Activated T-helper 1 cell treated with anti-CD3 and anti-CD28 coated beads, Interleukin-2, amount 50 U/mL, for 16 hours (primary cell): ENCODE data around the gene MYCN.
"Not testable (repeated sequence)": the region's sequence is repeated elsewhere in the genome, so short reads cannot be mapped to it uniquely, and the experiment has no call there.

Experiments
- DNase-seq, 2 donors: peaks; one replicate each; pipeline ENCODE4 v3.0.0-alpha.2; 2020; ENCODE audit warnings: low read depth in 1 of 2, low spot score in 1 of 2

The MYCN gene

GRCh38 chr2:15939854-15940660 lies at the start of gene MYCN:
Gene MYCN (plus strand): TSS chr2:15940550. CDS start chr2:15942065, 1,515 bp downstream.
- DNase-seq, result no peak

GRCh38 chr2:15890936-15891905 lies 49.1 kb upstream of the MYCN start:
- no peak for DNase-seq

DNA sequence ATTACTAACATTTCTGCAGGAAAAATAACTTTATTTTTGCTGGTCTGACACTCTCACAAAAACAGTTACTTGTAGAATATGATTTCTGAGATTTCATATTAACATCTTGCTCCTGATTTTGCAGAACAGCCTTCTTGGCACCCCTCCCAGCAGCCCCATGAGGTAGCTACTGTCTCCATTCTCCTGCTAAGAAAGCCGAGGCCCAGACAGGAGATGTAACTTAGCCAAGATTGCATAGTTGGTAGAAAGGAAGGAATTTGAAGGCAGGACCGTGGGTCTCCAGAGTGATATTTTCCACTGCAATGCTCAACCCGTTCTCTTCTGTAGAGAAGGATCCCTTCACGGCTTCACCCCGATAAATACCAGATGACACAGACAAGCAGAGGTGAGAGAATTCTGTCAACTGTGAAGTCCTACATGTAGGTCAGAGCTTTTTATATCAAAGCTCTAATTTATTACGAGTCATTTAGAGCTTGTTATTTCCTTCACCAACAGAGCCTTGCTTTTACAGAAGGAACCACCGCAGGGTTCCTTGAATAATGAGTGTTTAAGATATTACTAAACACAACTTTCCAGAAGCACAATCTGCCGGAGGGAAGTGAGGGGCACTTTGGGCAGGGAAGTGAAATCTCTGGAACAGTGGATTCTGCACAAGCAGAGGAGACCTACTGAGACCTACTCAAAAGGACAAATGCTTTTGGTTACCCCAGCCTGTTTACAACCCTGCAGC lies 48.0 kb upstream of the MYCN start:
- DNase-seq, result no peak

- no peak for DNase-seq
Measured at GRCh38 chr2:15893085-15893484, 47.3 kb upstream of the MYCN start.

DNA sequence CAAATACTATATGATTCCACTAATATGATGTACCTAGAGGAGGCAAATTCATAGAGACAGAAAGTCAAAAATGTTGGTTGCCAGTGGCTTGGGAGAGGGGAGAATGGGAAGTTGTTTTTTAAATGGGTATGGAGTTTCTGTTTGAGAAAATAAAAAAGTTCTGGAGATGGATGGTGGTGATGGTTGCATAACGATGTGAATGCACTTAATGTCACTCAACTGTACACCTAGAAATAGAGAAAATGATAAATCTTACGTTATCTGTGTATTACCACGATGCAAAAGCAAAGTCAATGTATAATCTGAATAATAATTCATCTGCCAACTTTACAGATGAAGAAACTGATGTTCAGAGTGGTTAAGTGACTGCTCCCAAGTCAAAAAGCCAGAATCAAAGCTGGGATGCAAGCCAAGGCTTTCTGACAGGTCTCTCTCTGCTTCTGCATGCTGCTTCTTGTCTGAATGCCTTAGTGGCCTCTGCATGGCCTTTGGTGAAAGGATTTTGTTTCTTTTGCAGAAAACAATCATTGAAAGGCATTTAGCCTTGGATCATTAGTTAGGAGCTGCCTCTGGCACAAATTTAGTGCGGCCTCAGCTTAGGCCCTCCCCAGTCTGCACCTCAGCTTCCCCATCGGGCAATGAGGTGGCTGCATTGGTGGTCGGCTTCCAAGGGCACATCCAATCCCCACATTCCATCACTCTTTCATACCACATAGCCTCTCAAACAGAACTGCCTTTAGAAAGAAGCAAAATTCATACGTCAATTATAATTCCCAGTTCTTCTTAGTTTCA lies 46.5 kb upstream of the MYCN start:
- no peak for DNase-seq

DNA sequence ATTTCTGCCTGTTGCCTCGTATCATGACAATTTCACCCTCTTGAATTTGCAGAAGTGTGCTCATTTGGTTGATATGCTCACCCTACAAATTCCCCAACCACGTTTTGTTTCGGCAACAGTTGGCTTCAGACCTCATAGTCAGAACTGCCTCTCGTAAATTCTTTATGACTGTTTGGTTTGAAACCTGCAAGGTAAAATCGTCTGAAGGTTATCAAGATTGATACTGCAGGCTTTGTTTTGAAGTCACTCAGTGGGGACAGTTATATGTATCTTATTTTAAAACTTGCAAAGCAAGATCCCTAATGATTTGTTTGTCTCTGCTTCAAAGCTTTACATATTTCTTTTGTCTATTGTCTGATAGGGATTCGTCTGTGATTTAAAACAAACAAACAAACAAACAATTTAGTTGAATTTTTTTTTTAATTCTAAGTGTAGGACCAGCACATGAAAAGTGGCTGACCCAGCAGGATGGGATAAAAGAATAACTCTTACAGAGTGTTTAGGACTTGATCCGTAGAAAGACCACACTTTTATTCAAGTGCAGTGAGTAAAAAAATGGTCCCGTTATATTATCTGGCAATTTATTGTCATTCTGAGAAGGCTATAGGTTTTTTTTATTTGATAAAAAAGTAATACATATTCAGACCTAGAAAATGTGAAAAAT lies 45.7 kb upstream of the MYCN start:
- DNase-seq, result no peak

DNA sequence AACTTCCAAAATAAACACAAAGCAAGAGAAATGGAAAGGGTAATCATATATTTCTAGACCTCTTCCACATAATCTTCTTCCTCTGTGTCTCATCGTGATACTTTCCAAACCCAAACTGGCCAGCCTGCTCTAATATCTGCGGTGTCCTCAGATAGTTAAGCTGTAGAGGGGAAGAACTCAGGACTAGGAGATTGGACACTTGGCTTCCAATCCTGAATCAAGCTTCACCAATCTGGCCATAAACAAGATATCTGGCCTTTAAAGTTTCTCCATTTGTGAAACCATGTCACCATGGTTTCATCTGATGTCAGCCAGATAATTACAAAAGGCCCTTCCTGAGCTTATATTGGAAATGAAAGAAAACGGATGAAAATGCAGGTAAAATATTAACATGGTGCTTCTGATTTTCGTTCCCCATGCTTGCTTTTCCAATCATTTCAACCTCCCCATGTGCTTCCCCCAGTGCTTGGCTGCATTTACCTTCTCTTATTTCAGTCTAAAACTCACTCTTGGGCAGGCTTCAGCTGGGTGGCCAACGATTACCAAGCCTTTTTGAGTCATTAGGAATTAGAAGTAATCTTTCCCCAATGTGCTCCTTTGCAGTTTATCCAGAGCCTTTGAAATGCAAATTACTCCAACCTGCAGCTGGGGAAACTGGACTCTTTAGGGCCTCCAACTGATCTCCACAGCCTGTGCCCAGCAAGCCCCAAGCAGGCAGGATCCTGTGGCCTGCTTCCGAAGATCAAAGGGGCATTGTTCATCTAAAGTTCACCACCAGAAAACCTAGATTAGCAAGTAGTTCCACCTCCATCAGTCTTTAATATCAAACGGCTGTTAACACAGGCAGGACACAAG lies 44.5 kb upstream of the MYCN start:
- DNase-seq, result no peak

GRCh38 chr2:15896859-15897258 lies 43.5 kb upstream of the MYCN start:
- no peak for DNase-seq

DNA sequence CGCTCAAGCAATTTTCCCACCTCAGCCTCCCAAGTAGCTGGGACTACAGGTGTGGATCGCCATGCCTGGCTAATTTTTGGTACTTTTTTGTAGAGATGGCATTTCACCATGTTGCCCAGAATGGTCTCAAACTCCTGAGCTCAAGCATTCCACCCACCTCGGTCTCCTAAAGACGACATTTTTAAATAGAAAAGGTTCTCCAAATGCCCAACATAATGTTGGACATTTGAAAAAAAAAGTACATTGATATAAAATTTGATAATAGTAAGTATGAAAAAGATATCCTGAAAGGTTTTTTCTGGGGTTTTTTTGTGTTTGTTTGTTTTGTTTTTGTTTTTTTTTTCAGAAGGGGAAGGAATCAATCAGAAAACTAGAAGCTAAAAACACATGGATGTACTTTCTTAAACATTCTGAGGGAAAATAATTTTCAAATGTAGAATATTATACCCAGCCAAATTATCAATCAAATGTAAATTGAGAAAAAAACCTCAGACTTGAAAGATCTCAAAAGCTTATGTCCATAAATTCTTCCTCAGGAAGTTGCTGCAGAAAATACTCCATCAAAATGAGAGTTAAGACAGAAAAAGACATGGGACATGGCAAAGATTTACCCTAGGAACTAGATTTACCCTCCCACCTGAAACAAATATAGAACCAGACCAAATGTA lies 42.8 kb upstream of the MYCN start:
- DNase-seq, result no peak

GRCh38 chr2:15899327-15899612 lies 41.1 kb upstream of the MYCN start:
- DNase-seq, result no peak

GRCh38 chr2:15899751-15900493 lies 40.4 kb upstream of the MYCN start:
- no peak for DNase-seq

- DNase-seq, result no peak
Measured at GRCh38 chr2:15901095-15901807, 39.1 kb upstream of the MYCN start.

DNA sequence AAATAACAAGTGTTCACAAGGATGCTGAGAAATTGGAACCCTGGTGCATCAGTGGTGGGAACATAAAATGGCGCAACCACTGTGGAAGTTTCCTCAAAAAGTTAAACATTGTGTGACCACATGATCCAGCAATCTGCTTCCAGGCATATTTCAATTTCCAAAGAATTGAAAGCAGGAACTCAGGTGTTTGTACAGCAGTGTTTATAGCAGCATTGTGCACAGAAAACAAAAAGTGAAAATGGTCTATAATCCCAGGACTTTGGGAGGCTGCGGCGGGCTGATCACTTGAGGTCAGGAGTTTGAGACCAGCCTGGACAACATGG lies 38.6 kb upstream of the MYCN start:
- DNase-seq, result no peak

- DNase-seq, result not testable (repeated sequence)
Measured at GRCh38 chr2:15903910-15904309, 36.4 kb upstream of the MYCN start.

GRCh38 chr2:15905267-15905645 lies 35.1 kb upstream of the MYCN start:
- no peak for DNase-seq

GRCh38 chr2:15905986-15906491 lies 34.3 kb upstream of the MYCN start:
- DNase-seq, result no peak

GRCh38 chr2:15906778-15907177 lies 33.6 kb upstream of the MYCN start:
- no peak for DNase-seq
